ENCODE results near the gene WIPF1.

The WIPF1 gene

DNA sequence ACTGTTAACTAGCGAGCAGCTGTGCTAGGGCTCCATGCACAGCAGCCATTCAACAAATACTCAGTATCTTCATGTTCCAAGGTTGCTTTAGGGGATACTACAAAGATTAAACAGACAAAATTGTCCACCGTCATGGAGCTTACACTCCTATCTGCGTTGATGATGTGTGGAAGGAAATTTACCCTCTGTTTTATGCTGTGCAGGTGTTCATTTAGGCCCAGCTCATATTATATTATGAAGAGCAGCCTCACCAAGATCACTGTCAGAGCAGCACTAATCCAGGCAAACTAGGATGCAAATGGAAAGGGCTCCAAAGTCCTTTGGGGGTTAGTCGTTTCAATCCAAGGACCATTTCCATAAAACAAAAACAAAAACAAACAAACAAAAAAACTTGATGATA, 13.4 kb upstream of the WIPF1 start:
- peak overlapping the region; percentile 97 for H3K27ac Mint-ChIP-seq
- no peaks in the 10 kb centered on the region for H3K9me3 Mint-ChIP-seq
- peaks cover 95% of the 10 kb centered on the region for H3K4me1 Mint-ChIP-seq
- H3K36me3 Mint-ChIP-seq (ENCODE audit: low read depth), result peaks cover 48% of the 10 kb centered on the region
- peak overlapping the region; percentile 24 for H3K4me3 Mint-ChIP-seq
- H3K27me3 Mint-ChIP-seq, result no peaks in the 10 kb centered on the region
- ATAC-seq (no peak), DNase-seq (no peak)

- Mint-ChIP-seq H3K27ac (peak overlapping the region; percentile 97), H3K36me3 (ENCODE audit: low read depth) (peaks cover 47% of the 10 kb centered on the region), H3K4me3 (peak overlapping the region; percentile 24), H3K9me3 (no peaks in the 10 kb centered on the region), H3K4me1 (peaks cover 95% of the 10 kb centered on the region), H3K27me3 (no peaks in the 10 kb centered on the region)
- peak; percentile 8 for ATAC-seq
- no peak for DNase-seq
These were observed 12.8 kb upstream of the WIPF1 start for GRCh38 chr2:174610243-174610995.

- Mint-ChIP-seq H3K4me1 (peaks cover 95% of the 10 kb centered on the region), H3K9me3 (no peaks in the 10 kb centered on the region), H3K27ac (peak overlapping the region; percentile 97), H3K4me3 (peak overlapping the region; percentile 11), H3K36me3 (ENCODE audit: low read depth) (peaks cover 41% of the 10 kb centered on the region), H3K27me3 (no peaks in the 10 kb centered on the region)
- no peak for ATAC-seq
- DNase-seq, result no peak
These were observed 11.7 kb upstream of the WIPF1 start for GRCh38 chr2:174609261-174609660.

GRCh38 chr2:174608866-174609214, 11.2 kb upstream of the WIPF1 start:
- DNase-seq, result no peak
- Mint-ChIP-seq H3K27me3 (no peaks in the 10 kb centered on the region), H3K36me3 (ENCODE audit: low read depth) (peaks cover 37% of the 10 kb centered on the region), H3K4me1 (peaks cover 94% of the 10 kb centered on the region), H3K27ac (peak overlapping the region; percentile 97), H3K4me3 (peak overlapping the region; percentile 58), H3K9me3 (no peaks in the 10 kb centered on the region)
- ATAC-seq, result peak; percentile 58

DNA sequence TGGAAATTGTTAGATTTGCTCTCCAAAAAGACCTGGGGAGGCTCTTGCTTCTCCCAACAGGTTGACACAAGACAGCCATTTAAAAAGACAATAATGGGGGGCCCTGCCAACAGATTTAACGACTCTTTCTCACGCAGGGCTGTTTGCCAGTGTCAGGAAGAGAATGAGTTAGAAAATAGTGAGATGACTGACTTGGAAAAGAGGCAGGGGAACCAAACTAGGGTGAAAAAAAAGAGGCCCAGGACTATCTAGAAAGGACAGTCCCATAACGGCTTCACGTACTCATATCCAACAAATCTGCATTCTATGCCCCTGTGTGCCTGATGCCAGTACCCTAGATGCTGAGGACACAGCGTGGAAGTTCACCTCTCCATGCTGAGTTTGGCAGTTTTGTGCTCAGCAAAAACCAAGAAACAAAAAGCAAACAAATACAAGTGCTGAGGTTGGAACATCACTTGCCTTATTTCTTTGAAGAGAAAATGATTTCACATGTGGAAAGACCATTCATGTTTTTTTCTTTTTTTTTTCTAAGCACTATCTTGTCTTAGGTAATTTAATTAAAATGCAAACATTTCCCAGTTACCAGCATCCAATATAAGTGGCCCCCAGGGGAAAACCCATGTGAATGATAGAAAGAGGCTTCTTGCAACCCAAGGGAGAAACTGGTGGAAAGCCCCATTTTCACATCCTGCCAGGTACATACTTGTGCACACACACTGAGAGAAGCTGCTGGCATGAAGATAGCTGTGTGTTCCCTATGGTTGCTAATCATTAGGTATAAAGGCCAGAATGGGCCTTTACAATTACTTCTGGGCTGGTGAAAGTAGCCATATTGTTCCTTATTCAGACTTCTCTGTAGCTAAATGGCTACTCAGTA, 10.6 kb upstream of the WIPF1 start:
- Mint-ChIP-seq H3K9me3 (no peaks in the 10 kb centered on the region), H3K27me3 (no peaks in the 10 kb centered on the region), H3K4me3 (peak overlapping the region; percentile 58), H3K36me3 (ENCODE audit: low read depth) (peaks cover 36% of the 10 kb centered on the region), H3K4me1 (peaks cover 94% of the 10 kb centered on the region), H3K27ac (peak overlapping the region; percentile 97)
- DNase-seq (no peak), ATAC-seq (peak; percentile 84)

- H3K4me3 Mint-ChIP-seq, result peak overlapping the region; percentile 58
- no peak for DNase-seq
- no peaks in the 10 kb centered on the region for H3K27me3 Mint-ChIP-seq
- peak overlapping the region; percentile 97 for H3K27ac Mint-ChIP-seq
- peaks cover 32% of the 10 kb centered on the region for H3K36me3 Mint-ChIP-seq (ENCODE audit: low read depth)
- peaks cover 94% of the 10 kb centered on the region for H3K4me1 Mint-ChIP-seq
- no peak for ATAC-seq
- H3K9me3 Mint-ChIP-seq, result no peaks in the 10 kb centered on the region
These were observed 10.0 kb upstream of the WIPF1 start for GRCh38 chr2:174607584-174607983.

- Mint-ChIP-seq H3K27ac (peak overlapping the region; percentile 97), H3K4me1 (peaks cover 95% of the 10 kb centered on the region), H3K9me3 (no peaks in the 10 kb centered on the region), H3K27me3 (no peaks in the 10 kb centered on the region), H3K4me3 (peak overlapping the region; percentile 31), H3K36me3 (ENCODE audit: low read depth) (peaks cover 27% of the 10 kb centered on the region)
- ATAC-seq (peak; percentile 56), DNase-seq (peak; percentile 44)
These were observed 8.7 kb upstream of the WIPF1 start for GRCh38 chr2:174606336-174606735.

DNA sequence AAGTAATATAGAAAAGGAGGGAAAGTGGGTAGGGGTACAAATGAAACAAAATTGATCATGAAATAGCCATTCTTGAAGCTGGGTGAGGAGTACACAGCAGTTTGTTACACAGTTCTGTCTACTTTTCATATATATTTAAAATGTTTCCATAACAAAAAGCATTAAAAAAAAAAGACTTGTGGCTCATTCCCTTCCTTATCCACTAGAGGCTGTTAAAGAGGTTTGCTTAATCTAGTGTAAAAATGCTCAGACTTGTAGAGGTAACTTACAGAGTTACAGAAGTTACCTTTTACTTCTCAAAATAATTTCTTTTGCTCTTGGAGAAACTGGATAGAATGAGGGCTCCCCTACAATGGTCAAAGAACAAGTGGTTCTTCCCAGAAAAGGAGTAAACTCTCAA, 8.1 kb upstream of the WIPF1 start:
- H3K4me3 Mint-ChIP-seq, result no peak overlapping the region
- ATAC-seq (no peak), DNase-seq (no peak)
- H3K27ac Mint-ChIP-seq, result peak overlapping the region; percentile 97
- H3K4me1 Mint-ChIP-seq, result peaks cover 95% of the 10 kb centered on the region
- no peaks in the 10 kb centered on the region for H3K27me3 Mint-ChIP-seq
- no peaks in the 10 kb centered on the region for H3K9me3 Mint-ChIP-seq
- H3K36me3 Mint-ChIP-seq (ENCODE audit: low read depth), result peaks cover 27% of the 10 kb centered on the region

DNA sequence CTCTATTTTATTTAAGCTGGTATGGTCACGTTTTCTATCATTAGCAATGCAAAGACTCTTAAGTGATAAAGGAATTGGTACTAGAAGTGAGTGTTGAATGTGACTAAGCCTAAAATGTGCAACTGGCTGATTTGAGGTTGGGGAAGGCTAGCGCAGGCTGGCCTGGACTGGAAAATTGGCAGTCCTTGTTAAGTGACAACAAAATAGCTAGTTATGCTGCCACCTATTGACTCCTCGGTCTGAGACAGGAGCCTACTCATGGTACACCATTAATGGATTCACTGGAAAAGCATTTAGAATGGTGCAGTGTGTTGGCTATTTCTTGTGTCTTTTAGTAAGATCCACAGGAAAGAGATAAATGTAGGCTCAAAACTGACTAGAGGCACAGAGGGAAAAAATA, 5.7 kb upstream of the WIPF1 start:
- H3K27ac Mint-ChIP-seq, result peak overlapping the region; percentile 73
- H3K36me3 Mint-ChIP-seq (ENCODE audit: low read depth), result peaks cover 35% of the 10 kb centered on the region
- H3K9me3 Mint-ChIP-seq, result peaks cover 3% of the 10 kb centered on the region
- no peaks in the 10 kb centered on the region for H3K27me3 Mint-ChIP-seq
- H3K4me3 Mint-ChIP-seq, result no peak overlapping the region
- DNase-seq (peak; percentile 51), ATAC-seq (peak; percentile 69)
- H3K4me1 Mint-ChIP-seq, result peaks cover 94% of the 10 kb centered on the region

GRCh38 chr2:174602745-174603144, 5.1 kb upstream of the WIPF1 start:
- no peak for ATAC-seq
- peaks cover 3% of the 10 kb centered on the region for H3K9me3 Mint-ChIP-seq

DNA sequence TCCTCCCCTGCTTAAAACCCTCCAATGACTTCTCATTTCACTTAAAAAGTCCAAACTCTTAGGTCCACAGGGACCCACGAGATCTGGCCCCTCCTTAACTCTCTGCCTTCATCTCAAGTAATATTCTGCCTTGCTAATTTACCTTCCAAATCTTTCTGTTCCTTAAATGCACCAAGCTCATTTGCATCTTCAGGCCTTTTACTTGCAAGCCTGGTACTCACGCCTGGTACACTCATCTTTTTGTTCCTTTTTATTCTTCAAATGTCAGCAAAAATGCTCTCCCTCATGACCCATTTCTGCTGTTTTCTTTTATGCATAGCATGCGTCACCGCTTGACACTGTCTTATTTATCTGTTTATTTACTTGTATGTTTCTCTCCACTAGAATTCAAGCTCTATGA, 2.7 kb upstream of the WIPF1 start:
- H3K27me3 Mint-ChIP-seq, result no peaks in the 10 kb centered on the region
- H3K27ac Mint-ChIP-seq, result peak overlapping the region; percentile 93
- ATAC-seq (peak; percentile 21), DNase-seq (no peak)
- H3K4me3 Mint-ChIP-seq, result peak overlapping the region; percentile 18
- H3K9me3 Mint-ChIP-seq, result peaks cover 3% of the 10 kb centered on the region
- peaks cover 80% of the 10 kb centered on the region for H3K4me1 Mint-ChIP-seq
- peaks cover 35% of the 10 kb centered on the region for H3K36me3 Mint-ChIP-seq (ENCODE audit: low read depth)

More at GRCh38 chr2:174602745-174603144, 5.1 kb upstream of the WIPF1 start:
- Mint-ChIP-seq H3K27me3 (no peaks in the 10 kb centered on the region), H3K27ac (peak overlapping the region; percentile 73), H3K36me3 (ENCODE audit: low read depth) (peaks cover 35% of the 10 kb centered on the region), H3K4me3 (no peak overlapping the region), H3K4me1 (peaks cover 94% of the 10 kb centered on the region)
- no peak for DNase-seq

DNA sequence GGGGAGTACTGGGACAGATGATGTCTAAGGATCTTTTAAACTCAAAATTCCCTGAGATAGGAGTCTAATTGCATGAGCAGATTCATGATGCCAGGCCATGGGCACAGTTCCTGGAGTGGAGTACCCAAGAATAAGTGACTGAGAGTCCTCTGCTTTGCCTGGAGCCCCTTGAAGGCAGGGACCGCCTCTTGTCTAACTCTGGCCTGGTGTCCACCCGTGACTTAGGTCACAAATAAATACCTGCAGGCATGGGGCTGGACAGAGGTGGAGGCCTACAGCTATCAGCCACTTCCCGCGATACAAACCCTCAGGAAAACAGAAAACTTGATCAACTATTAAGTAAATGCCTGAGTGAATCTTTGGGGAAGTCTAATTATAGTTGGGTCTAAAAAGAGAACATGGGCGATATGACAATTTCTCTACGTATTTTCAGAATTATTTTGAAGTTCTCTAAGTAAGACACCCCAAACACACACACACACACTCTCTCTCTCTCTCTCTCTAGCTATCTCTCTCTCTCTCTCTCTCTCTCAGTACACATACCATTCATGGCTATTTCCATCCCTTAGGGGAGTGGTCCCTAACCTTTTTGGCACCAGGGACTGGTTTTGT, 1.8 kb upstream of the WIPF1 start:
- peak overlapping the region; percentile 84 for H3K4me3 Mint-ChIP-seq
- peaks cover 76% of the 10 kb centered on the region for H3K4me1 Mint-ChIP-seq

DNA sequence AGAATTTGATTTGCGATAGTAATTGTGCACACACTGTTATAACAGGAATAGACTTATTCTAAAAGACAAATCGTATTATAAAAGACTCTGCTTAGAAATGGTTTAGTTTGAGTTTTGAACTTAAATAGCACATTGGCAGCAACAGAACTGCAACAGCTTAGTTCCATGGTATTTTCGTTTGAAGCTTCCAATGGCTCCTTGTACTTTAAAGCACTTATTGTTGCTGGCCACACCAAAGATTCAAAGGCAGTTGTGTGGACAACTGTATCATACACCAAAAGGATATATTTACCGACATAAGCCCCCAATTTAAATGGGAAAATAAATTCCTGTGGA, 627 bp downstream of the WIPF1 start:
- no peaks in the 10 kb centered on the region for H3K27me3 Mint-ChIP-seq

More for the DNA sequence above, 1.8 kb upstream of the WIPF1 start:
- Mint-ChIP-seq H3K9me3 (peaks cover 3% of the 10 kb centered on the region), H3K27ac (peak overlapping the region; percentile 93), H3K27me3 (no peaks in the 10 kb centered on the region), H3K36me3 (ENCODE audit: low read depth) (peaks cover 40% of the 10 kb centered on the region)
- ATAC-seq (no peak), DNase-seq (no peak)

DNA sequence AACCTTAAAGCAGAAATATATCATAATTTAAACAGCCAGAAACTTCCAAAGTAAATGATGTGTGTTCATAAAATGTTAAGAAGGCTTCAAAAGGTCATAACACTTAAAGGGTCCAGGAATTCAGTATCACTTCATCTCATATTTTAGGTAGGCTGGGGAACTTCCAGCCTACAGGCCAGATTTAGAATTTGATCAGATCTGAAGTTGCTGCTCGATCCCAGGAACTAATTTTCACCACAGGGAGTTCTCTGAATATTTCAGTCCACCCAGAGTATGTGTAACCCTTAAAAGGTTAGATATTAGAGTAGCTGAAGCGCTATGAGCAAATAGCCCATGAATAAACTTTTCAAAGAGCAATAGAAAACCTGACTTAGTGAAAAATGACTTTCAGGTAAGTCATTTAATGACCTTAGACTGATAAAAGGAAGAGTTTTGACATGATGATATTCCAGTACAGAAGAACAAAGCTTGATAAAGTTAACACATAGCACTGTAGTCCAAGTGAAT, 1.7 kb downstream of the WIPF1 start:
- ATAC-seq (peak; percentile 24), DNase-seq (no peak)
- peaks cover 3% of the 10 kb centered on the region for H3K9me3 Mint-ChIP-seq
- peaks cover 74% of the 10 kb centered on the region for H3K4me1 Mint-ChIP-seq
- H3K27me3 Mint-ChIP-seq, result no peaks in the 10 kb centered on the region
- peak overlapping the region; percentile 84 for H3K4me3 Mint-ChIP-seq
- peak overlapping the region; percentile 93 for H3K27ac Mint-ChIP-seq
- H3K36me3 Mint-ChIP-seq (ENCODE audit: low read depth), result peaks cover 50% of the 10 kb centered on the region

More for the DNA sequence above, 627 bp downstream of the WIPF1 start:
- H3K4me1 Mint-ChIP-seq, result peaks cover 74% of the 10 kb centered on the region
- peak overlapping the region; percentile 84 for H3K4me3 Mint-ChIP-seq
- peaks cover 3% of the 10 kb centered on the region for H3K9me3 Mint-ChIP-seq
- H3K27ac Mint-ChIP-seq, result peak overlapping the region; percentile 93
- no peak for DNase-seq
- no peak for ATAC-seq
- H3K36me3 Mint-ChIP-seq (ENCODE audit: low read depth), result peaks cover 44% of the 10 kb centered on the region
